Measurements from ENCODE around the gene MEIS3.

DNA sequence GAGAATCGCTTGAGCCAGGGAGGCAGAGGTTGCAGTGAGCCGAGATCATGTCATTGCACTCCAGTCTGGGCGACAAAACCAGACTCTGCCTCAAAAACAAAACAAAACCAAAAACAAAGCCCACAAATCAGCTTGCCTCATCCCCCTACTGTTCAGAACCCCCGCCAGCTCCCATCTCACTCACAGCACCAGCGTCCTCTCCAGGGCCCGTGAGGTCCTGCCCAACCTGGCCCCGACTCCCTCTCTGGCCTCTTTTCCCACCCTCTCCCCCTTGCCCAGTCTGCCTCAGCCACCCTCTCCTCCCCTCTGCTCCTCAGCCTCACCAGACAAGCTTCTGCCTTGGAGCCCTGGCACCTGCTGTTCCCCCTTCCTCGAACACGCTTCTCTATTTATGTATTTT, 48.6 kb upstream of the MEIS3 start:
- TF ChIP-seq SUZ12 (IDR thresholded peaks at IDR 0.05) (no peak), BHLHE40 (IDR thresholded peaks at IDR 0.05; ENCODE audit: borderline replicate concordance) (no peak), ARNT (IDR thresholded peaks at IDR 0.05) (no peak), FOXA1 (IDR thresholded peaks at IDR 0.05) (no peak), FOXM1 (IDR thresholded peaks at IDR 0.05; ENCODE audit: borderline replicate concordance) (no peak), SP1 (IDR thresholded peaks at IDR 0.05) (no peak), ELF4 (IDR thresholded peaks at IDR 0.05) (no peak), NFRKB (IDR thresholded peaks at IDR 0.05) (no peak), L3MBTL2 (conservative IDR thresholded peaks at IDR 0.05) (no peak)

Measured in HEK293T (cell line).